Middle frontal gyrus (tissue), 1 donor: ENCODE measurements around the gene NTNG1.
"Not testable (repeated sequence)": the region's sequence is repeated elsewhere in the genome, so short reads cannot be mapped to it uniquely, and the experiment has no call there.

ENCODE experiments used
- DNase-seq: peaks from one replicate; pipeline ENCODE4 v3.0.0-alpha.2; 2015; ENCODE audit warnings: low spot score; ENCODE audit errors: extremely low spot score

NTNG1 gene

GRCh38 chr1:107142666-107143065, 1.8 kb downstream of the NTNG1 start:
- DNase-seq = no peak

GRCh38 chr1:107145637-107146036, 4.8 kb downstream of the NTNG1 start:
- DNase-seq = no peak

DNA sequence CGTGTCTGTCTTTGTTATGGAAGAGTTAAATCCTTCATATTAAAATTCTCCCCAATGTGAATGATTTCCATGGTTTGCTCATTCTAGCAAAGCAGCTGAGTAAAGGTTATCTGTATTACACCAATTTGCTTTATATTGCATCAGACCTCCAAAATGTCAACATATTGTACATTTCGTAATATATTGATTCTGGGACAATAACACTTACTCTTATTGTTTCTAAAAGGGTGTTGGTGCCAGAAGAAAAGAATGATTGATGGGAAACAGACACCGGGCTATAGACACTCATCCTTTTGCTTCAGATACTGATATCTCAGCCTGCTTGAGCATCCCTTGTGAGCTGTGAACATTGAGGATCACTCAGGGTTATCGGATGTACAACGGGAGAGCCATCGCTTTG, 7.0 kb downstream of the NTNG1 start:
- DNase-seq = no peak

DNA sequence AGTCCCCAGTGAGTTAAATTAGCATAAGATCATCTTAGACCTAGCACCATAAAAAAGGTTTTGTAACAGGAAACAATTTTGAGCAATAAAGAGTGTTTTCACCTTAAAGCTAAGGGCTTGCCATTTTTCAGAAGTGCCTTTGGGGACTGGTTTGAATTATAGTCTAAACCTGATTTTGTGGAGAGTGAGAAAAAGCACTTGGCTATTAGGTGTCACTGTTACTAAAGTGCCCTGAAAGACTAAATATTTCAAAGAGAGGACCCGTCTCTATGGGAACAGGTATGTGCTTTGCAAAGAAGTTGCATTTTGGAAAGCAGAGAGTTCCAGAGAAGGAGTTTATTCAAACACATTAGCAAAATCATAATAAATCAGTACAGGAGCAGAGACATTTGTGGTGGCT, 9.1 kb downstream of the NTNG1 start:
- DNase-seq = no peak

GRCh38 chr1:107151295-107151694, 10.5 kb downstream of the NTNG1 start:
- DNase-seq = no peak

- DNase-seq = no peak
These were observed 11.6 kb downstream of the NTNG1 start for GRCh38 chr1:107152395-107152794.

GRCh38 chr1:107153014-107153413, 12.2 kb downstream of the NTNG1 start:
- DNase-seq = no peak

GRCh38 chr1:107158496-107158895, 17.7 kb downstream of the NTNG1 start:
- no peak for DNase-seq

GRCh38 chr1:107158991-107159390, 18.2 kb downstream of the NTNG1 start:
- DNase-seq = no peak

GRCh38 chr1:107162745-107163144, 21.9 kb downstream of the NTNG1 start:
- no peak for DNase-seq

DNA sequence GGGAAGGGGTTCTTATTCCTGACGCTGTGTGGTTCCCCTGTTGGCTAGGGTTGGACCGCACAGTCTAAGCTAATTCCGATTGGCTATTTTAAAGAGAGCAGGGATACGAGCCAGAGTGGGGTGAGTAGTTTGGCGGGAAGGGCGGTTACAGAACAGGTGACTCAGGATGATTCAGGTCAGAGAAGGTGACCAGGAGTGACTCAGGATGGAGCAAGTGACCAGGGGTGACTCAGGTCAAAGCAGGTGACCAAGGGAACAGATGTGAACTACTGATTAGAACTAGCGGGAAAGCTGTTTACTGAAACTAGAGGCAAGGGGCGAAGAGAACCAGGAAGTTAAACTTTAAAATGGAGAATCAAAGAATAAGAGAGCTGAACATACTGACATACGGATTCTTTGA, 24.1 kb downstream of the NTNG1 start:
- DNase-seq = not testable (repeated sequence)

GRCh38 chr1:107169615-107170014, 28.8 kb downstream of the NTNG1 start:
- DNase-seq = no peak

DNA sequence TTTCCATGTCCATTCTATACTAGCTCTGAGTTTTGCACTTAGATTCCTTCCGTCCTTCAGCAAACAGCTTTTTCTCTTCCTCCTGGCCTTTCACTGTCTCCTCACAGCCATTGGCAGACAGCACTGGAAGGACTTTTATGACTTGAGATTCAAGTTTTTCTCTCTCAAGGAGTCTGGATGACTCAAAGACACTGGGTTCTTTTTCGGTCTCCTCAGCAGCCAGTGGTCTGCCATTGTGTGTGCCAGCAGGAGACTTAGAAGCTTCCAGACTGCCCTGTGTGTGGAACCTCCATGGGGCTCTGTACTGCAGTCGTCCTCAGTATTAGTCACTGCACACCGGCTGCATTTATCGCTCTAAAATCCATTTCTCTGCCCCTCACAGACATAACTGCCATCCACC, 30.5 kb downstream of the NTNG1 start:
- DNase-seq = no peak

- DNase-seq = no peak
These were observed 31.8 kb downstream of the NTNG1 start for GRCh38 chr1:107172450-107173170.

DNA sequence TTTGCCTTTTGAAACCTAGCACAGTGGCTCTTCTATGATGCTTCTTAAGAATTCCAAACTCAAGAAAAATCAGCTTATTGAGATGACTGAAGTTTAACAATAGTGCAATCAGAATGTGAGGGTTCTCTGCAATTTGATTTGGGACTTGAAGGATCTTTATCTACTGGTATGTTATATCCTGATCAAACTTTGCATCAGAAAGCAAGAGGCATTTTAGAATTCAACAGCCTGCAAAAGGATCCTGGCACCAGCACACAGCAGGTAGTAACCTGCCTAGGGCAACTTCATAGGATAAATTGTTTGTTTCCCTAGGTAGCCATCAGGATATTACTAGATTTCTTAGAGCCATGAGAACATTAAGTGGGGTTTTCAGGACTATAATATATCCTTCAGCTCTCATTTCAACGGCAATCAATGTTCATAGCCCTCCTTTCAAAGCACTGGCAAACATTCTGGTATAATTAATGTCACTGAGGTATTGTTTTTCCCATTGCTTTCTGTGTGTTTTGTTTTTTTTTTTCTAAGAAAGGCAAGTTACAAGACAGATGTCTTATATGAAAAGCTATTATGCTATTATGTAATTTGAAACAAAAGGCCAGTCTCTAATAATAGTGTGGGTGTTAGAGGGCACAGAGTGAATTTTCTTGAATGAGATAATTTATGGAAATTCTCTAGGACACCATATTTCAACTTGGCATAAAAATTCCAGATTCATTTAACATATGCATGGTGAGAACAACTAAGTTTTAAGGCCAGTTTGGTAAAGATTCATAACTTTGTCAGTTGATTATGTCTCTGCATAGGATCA, 34.5 kb downstream of the NTNG1 start:
- no peak for DNase-seq

DNA sequence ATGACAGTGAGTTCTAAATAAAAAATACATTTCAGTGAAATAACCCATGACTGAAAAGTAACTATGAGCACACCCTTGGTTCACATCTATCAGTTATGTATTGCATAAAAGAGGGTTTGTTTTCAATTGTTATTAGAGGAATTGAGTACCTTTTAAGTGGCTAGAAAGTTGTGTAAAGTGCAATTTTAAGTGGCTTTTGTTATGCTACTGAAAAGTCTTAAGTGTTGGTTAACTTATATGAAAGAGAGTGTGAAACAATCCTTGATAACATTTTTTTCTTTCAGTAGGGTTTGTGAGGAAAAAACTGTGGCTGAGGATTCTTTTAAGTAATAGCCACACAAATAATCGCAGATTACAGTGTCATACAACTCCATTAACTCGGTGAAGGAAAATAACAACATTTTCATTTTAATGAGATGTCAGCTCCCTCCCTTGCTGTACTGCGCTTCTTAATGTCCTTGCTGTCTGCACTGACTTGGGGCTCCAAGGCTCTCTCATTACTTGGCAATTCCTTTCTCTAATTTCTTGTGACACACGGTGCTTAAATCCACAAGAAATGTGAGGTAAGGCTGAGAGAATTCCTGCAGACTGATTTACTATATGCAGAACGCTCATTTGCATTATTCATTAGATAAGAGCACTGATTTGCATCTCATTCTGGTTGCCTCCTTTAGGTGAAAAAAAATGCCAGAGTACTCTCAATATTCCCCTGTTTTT, 40.6 kb downstream of the NTNG1 start:
- DNase-seq = no peak

DNA sequence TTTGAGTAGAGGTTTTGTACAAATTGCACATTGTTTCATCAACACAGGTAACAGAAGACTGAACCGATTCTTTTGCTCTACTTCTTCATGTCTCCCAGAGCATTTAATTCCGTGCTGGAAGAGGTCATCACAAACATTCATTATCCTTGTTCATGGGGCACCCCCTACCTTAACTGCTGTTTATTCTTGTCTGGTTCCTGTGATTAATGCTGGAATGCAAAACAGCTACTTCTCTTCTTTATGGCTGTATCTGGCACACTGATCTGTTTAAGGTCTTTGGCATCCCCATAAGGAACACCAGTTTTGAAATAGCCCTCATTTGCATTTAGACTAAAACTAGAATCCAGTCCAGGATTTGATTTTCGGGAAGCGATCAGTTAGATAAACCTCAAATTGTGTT, 42.2 kb downstream of the NTNG1 start:
- no peak for DNase-seq

DNA sequence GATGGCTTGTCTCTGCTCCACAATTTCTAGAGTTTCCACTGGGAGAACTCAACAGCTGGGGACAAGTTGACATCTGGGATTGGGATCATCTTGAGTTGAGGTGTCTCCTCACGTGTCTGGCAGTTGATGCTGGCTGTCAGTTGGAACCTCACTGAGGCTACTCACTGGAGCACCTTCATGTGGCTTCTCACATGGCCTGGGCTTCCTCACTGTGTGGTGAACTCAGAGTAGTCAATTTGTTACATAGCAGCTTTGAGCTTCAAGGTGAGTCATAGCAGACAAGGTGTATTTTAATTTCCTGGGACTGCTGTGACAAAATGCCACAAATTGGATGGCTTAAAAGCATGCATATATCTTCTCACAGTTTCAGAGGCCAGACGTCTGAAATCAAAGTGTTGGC, 44.0 kb downstream of the NTNG1 start:
- no peak for DNase-seq

DNA sequence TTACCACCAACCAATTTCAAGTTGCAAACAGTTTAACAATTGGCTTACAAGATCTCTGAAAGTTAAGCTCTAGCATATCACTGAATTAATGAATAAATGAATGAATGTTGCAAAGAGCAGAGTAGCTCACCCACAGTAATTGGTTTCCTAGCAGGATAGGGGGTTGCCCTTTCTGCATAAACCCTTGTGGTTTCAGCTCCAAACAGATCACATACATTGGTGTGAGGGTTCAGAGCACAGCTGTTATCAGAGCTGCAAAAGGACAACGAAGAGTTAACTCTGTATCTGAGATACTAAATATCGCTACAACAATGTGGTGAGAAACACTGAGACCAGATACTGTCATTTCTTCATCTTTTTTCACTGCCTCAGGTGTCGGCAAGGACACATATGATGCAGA, 46.6 kb downstream of the NTNG1 start:
- no peak for DNase-seq

GRCh38 chr1:107188160-107188559, 47.3 kb downstream of the NTNG1 start:
- no peak for DNase-seq

DNA sequence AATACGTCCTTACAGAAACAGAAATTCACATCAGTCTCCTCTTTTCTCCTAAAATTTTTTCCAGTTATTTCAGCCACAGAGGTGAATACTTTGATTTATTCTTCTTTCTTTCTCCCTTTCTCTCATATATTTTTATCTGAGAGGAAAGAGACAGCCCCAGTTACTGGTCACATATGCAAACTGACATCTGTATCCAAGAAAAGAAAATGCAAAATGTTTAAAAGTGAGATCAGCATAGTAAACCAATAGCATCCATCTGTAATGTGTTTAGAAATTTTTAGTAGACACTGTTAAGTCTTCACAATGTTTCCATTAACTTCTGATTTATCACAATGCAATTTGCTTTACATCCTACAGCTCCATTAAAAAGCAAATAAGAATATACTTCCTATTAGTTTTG, 53.5 kb downstream of the NTNG1 start:
- no peak for DNase-seq

GRCh38 chr1:107195476-107195875, 54.6 kb downstream of the NTNG1 start:
- DNase-seq = no peak
